ENCODE measurements around the gene DYNLRB2. TPM values are rescaled to one million over a fixed set of nuclear protein-coding genes. Genes with fewer than 3 reads are reported as not detected.

The DYNLRB2 gene
- total RNA-seq, 1 donor from 2014 or later, result 4.3 TPM

DNA sequence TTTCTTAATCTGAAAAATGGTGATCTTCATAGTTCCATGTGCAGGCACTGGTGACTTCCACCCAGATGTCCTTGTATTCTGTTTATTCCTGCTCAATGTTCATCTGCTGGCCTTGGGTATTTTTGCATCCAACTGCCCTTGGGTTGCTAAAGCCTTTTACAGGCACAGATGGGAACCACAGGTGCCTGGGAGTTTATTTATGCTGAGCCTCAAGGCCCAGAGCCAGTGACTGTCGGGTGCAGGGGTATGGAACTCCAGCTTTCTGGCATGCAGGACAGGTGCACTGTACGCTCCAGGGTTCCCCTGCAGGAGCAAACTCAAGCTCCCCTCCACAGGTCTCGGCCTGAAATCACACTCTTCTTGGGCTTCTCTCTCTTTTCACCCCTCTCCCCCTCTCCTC lies 22.3 kb downstream of the DYNLRB2 start:
- H3K9me3 Mint-ChIP-seq, result no peaks in the 10 kb centered on the region
- no peak for DNase-seq (ENCODE audit: extremely low spot score, unreplicated experiment)
- H3K27me3 Mint-ChIP-seq, result peaks cover 38% of the 10 kb centered on the region
- no peaks in the 10 kb centered on the region for H3K4me1 Mint-ChIP-seq (ENCODE audit: unreplicated experiment)
- H3K36me3 Mint-ChIP-seq, result no peaks in the 10 kb centered on the region
- no peak overlapping the region for H3K4me3 Mint-ChIP-seq
- no peak overlapping the region for H3K27ac Mint-ChIP-seq
- no peak for TF ChIP-seq CTCF (conservative IDR thresholded peaks at IDR 0.05)

DNA sequence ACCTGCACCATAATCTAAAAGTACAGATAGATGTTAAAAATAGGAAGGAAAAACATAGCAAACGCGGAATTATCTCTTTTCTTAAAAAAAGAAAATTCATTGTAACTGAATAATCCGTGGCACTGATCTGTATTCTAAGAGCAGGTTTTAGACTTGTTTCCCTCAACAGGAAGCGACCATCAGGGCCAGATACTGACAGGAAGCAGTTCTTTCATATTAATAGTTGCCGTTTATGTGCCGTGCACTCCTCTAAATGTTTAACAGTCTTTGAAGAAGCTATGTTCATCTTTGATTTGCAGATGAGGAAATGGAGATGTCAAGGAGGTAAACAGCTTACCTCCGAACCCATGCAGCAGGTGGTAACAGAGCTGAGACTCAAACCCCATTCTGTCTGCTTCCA lies 23.6 kb downstream of the DYNLRB2 start:
- Mint-ChIP-seq H3K36me3 (no peaks in the 10 kb centered on the region), H3K4me3 (no peak overlapping the region), H3K9me3 (no peaks in the 10 kb centered on the region), H3K27ac (no peak overlapping the region), H3K27me3 (peaks cover 38% of the 10 kb centered on the region), H3K4me1 (ENCODE audit: unreplicated experiment) (no peaks in the 10 kb centered on the region)
- no peak for DNase-seq (ENCODE audit: extremely low spot score, unreplicated experiment)
- no peak for TF ChIP-seq CTCF (conservative IDR thresholded peaks at IDR 0.05)

GRCh38 chr16:80569440-80570105 lies 28.8 kb downstream of the DYNLRB2 start:
- Mint-ChIP-seq H3K4me1 (ENCODE audit: unreplicated experiment) (peaks cover 5% of the 10 kb centered on the region), H3K27me3 (peaks cover 15% of the 10 kb centered on the region), H3K27ac (peak overlapping the region; percentile 5), H3K36me3 (no peaks in the 10 kb centered on the region), H3K9me3 (peaks cover 4% of the 10 kb centered on the region), H3K4me3 (no peak overlapping the region)
- no peak for DNase-seq (ENCODE audit: extremely low spot score, unreplicated experiment)
- TF ChIP-seq CTCF (conservative IDR thresholded peaks at IDR 0.05), result no peak

- H3K36me3 Mint-ChIP-seq, result no peaks in the 10 kb centered on the region
- peaks cover 5% of the 10 kb centered on the region for H3K4me1 Mint-ChIP-seq (ENCODE audit: unreplicated experiment)
- H3K27me3 Mint-ChIP-seq, result peaks cover 12% of the 10 kb centered on the region
- H3K4me3 Mint-ChIP-seq, result no peak overlapping the region
- DNase-seq (ENCODE audit: extremely low spot score, unreplicated experiment), result no peak
- peaks cover 4% of the 10 kb centered on the region for H3K9me3 Mint-ChIP-seq
- no peak for TF ChIP-seq CTCF (conservative IDR thresholded peaks at IDR 0.05)
- H3K27ac Mint-ChIP-seq, result peak overlapping the region; percentile 5
These were observed 29.3 kb downstream of the DYNLRB2 start for GRCh38 chr16:80570106-80570478.

- H3K4me1 Mint-ChIP-seq (ENCODE audit: unreplicated experiment), result peaks cover 5% of the 10 kb centered on the region
- H3K4me3 Mint-ChIP-seq, result no peak overlapping the region
- no peaks in the 10 kb centered on the region for H3K36me3 Mint-ChIP-seq
- no peak overlapping the region for H3K27ac Mint-ChIP-seq
- DNase-seq (ENCODE audit: extremely low spot score, unreplicated experiment), result no peak
- peaks cover 3% of the 10 kb centered on the region for H3K27me3 Mint-ChIP-seq
- no peak for TF ChIP-seq CTCF (conservative IDR thresholded peaks at IDR 0.05)
- H3K9me3 Mint-ChIP-seq, result peaks cover 4% of the 10 kb centered on the region
These were observed 32.9 kb downstream of the DYNLRB2 start for GRCh38 chr16:80573700-80574120.

All from type B pancreatic cell (in vitro differentiated cells).